ENCODE measurements around the gene MARCKSL1.
A peak's percentile ranks its signal among the peaks of the same experiment; 100 is the strongest.
"Not testable (repeated sequence)": the region's sequence is repeated elsewhere in the genome, so short reads cannot be mapped to it uniquely, and the experiment has no call there.

Gene MARCKSL1

GRCh38 chr1:32331549-32331948, 4.5 kb downstream of the MARCKSL1 start:
- DNase-seq, result no peak

- no peak for DNase-seq
Observed at GRCh38 chr1:32330558-32331151, 5.4 kb downstream of the MARCKSL1 start.

GRCh38 chr1:32329931-32330466, 6.0 kb downstream of the MARCKSL1 start:
- DNase-seq, result no peak

GRCh38 chr1:32327204-32327603, 8.8 kb downstream of the MARCKSL1 start:
- no peak for DNase-seq

GRCh38 chr1:32321712-32322291, 14.2 kb downstream of the MARCKSL1 start:
- no peak for DNase-seq

- DNase-seq, result no peak
Observed at GRCh38 chr1:32318127-32318869, 17.7 kb downstream of the MARCKSL1 start.

- DNase-seq, result no peak
Observed at GRCh38 chr1:32316903-32317277, 19.1 kb downstream of the MARCKSL1 start.

GRCh38 chr1:32311709-32312393, 24.2 kb downstream of the MARCKSL1 start:
- no peak for DNase-seq

GRCh38 chr1:32309960-32310359, 26.1 kb downstream of the MARCKSL1 start:
- no peak for DNase-seq

GRCh38 chr1:32307324-32307723, 28.7 kb downstream of the MARCKSL1 start:
- no peak for DNase-seq

- no peak for DNase-seq
Observed at GRCh38 chr1:32305310-32305709, 30.7 kb downstream of the MARCKSL1 start.

GRCh38 chr1:32303997-32304622, 31.9 kb downstream of the MARCKSL1 start:
- DNase-seq, result no peak

GRCh38 chr1:32303358-32303757, 32.7 kb downstream of the MARCKSL1 start:
- DNase-seq, result no peak

- DNase-seq, result no peak
Observed at GRCh38 chr1:32299327-32299726, 36.7 kb downstream of the MARCKSL1 start.

- not testable (repeated sequence) for DNase-seq
Observed at GRCh38 chr1:32298211-32298610, 37.8 kb downstream of the MARCKSL1 start.

GRCh38 chr1:32291708-32292538, 44.1 kb downstream of the MARCKSL1 start, which contains the start of gene HDAC1:
Gene HDAC1, plus strand, starts transcription at chr1:32292083. Its CDS starts 87 bp downstream, at chr1:32292170.
- peak; percentile 88 for DNase-seq

- DNase-seq, result no peak
Observed at GRCh38 chr1:32291145-32291707, 44.8 kb downstream of the MARCKSL1 start.

- no peak for DNase-seq
Observed at GRCh38 chr1:32289256-32289655, 46.8 kb downstream of the MARCKSL1 start.

GRCh38 chr1:32286763-32287162, 49.3 kb downstream of the MARCKSL1 start:
- no peak for DNase-seq

- DNase-seq, result no peak
Observed at GRCh38 chr1:32285658-32286057, 50.4 kb downstream of the MARCKSL1 start.

GRCh38 chr1:32284777-32285176, 51.3 kb downstream of the MARCKSL1 start:
- not testable (repeated sequence) for DNase-seq

All from NCI-H2081 treated with DMSO at 0.1 percent for 48 hours (cell line).